GM21528 (cell line): ENCODE data around the gene BPHL.
"Not testable (repeated sequence)": the region's sequence is repeated elsewhere in the genome, so short reads cannot be mapped to it uniquely, and the experiment has no call there.

Experiments used
- ATAC-seq: cut with Tn5 transposase; IDR thresholded peaks from one replicate; pipeline ENCODE4 v1.9.1; 2021; ENCODE audit warnings: mild to moderate bottlenecking, moderate library complexity; ENCODE audit not compliant: unreplicated experiment, low FRiP score

Gene BPHL

DNA sequence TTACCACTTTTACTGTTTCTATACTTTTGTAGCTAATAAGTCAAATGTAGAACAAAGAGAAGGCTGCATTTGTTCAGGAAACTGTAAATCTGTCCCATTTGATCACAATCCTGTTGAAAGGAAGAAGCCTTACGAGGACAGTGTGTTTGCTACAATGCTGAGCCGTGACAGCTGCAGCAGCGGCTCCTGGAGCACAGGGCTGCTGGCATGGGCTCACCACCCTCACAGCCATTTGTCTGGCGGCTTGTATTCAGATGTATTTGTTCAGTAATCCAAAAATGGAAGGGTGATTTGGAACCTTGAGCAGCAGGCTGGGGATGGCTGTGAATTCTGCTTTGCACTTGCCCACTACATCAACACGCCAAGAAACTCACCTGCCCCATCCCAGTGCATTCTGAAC is 33.2 kb downstream of the BPHL start:
- ATAC-seq = no peak

DNA sequence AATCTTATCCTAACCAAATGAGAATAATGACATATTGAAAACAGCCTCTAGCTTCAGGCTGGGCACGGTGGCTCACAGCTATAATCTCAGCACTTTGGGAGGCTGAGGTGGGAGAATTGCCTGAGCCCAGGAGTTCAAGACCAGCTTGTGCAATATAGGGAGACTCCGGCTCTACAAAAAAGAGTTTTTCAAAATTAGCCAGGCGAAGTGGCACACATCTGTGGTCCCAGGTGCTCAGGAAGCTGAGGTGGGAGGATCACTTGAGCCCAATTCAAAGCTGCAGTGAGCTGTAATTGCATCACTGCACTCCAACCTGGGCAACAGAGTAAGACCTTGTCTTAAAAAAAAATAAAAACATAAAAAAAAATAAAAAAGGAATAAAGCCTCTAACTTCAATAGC is 34.2 kb downstream of the BPHL start:
- no peak for ATAC-seq

DNA sequence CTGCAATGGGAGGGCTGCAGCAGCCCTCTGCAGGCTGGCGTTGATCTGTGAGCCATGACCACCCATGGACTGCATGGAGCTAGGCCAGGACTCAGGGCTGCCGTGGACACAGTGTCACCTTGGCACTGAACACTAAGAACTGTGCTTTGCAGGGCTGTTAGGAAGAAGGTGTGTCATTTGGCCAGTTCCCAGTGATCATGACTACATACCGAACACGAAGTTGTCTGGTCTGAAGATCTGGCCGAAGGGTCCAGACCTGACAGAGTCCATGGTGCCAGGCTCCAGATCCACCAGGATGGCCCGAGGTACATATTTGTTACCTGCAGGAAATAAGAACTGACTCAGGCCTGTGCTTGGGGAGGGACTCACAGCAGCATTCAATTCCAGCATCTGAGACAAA is 36.9 kb downstream of the BPHL start:
- ATAC-seq = not testable (repeated sequence)

DNA sequence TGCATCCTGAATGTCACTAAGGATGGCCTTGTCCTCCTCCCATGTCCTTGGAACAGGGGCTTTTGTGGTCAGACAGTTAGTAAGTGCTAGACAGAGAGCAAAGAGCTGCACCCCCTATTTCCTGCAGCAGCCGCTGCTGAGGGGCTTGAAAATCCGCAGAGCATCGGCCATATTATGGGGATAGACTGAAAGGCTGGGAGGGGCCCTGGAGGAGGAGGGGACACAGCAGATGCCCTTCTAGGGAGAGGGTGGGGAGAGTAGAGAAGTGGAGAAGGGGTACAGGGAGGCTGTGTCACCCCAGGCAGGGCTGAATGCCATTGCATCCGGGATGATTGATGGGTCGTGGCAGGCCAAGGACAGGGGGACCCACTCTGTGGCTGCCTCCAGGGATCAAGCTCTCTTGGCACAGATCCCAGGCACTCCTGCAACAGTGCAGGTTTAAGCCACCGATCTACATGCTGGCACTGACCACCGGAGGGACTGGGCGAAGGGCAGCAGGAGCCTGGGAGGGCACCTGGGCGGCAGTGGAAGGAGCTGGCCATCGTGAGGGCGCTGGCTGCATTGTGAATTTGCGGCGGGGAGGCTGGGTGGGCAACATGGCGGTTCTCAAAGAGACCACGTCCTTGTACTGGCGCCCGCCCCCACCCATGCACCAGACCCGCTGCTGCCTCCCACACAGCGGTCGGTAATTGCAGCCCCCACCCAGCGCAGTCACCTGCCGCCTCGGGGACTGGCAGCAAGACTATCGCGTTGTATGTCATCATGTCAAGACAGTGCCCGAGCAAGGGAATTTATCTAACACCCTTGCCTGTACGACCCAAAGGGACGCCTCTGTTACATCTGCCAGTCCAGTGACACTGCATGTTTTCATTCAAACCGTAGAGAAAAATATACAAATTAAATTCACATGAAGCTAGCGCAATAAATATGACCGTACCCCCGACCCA is 37.9 kb downstream of the BPHL start:
- ATAC-seq = not testable (repeated sequence)

DNA sequence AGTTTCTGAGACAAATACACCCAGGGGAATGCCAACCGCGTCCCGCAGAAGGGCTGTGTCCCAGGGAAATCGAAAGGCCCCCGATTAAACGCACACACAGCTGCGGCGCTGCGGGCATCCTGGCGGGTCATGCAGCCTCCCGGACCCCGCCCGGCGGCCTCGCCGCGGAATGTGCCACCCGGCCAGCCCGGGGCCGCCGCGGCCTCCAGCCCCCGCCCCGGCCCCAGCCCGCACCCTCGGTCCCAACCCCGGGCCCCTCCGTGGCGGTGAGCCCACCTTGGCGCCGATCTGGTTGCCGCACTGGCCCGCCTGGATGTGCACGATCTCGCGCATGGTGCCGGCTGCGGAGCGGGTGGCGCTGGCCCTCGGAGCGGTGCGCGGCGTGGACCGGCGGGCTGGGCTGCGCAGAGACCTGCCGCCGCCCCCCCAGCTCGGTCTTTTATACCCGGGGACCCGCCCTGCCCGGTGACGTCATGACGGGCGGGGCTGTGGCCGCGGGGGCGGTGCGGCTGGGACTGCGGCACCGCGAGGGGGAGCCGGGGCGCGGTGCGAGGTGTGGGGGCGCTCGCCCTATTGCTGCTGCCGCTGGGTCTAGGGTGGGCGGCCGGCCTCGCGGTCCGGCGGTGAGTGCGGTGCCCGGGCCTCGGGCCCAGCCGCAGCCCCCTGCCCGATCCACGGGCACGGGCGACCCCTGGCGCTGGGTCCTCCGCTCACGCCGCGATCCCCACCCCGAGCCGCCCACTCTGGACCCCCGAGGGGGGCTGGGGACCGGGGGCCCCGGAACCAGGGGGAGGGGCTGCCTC is 38.8 kb downstream of the BPHL start, which contains the start of gene TUBB2A:
TUBB2A (minus strand) TSS at position 414 of the 803 bp plus-strand sequence; CDS start at position 333, 81 bp downstream.
- ATAC-seq = peak; percentile 82

DNA sequence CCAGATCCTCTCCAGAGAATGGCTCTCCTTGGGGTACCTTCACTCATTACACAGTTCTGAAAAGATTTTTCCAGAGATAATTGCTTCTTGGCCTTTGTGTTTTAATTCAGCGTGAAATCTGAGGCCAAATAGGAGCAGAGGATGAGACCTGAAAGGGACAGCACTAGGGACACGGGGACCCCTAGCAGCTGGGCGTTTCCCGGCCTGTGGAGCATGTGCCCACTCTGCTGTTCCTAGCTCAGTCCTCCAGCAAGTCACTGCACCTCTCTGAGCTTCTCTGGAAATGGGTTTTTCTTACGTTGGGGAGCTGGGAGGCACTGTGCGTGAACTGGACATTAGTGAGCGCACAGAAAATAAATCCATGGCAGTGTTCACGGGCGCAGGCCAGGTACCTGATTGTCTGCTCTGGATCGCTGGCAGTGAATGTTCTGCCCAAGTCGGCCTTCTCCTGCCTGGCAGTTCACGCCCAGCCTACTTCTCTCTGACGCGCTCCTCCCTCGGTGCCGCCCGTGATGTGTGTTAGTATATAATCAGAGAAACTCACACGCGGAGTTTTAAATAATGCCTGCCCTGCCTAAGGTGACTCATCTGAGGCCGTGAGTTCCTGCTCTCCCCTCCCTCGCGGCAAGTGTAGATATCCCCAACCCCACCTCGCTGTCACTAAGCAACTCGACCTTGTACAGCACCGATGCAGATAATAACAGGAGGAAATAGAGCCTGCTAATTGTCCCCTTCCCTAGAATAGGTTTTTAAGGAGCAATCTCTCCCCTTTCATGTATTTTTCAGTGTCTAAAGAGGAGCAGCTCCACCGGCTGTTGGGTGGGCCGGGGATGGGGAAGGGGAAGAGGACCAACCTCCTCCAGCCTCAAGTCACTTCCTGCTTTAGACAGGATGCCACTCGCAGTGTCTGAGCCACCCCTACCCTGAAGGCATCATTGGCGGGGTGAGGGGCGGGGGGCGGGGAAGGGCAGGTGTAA is 41.6 kb downstream of the BPHL start:
- ATAC-seq = no peak

DNA sequence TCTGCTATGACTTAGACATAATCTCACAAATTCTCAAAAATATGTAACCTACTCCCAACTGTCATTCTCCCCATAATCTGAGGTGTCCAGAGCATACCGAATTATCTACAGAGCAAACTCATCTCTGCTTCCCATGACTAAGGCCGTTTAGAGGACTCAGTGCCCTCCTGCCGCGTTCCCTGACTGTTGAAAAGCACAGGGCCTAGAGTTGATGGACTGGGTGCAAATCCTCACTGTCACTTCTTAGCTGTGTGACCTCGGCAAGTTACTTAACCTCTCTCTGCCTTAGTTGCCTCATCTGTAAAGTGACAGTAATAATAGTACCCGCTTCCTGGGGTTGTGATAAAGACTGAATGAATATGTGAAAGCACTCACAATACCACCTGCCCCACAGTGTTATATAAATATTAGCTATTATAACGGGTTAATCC is 43.6 kb downstream of the BPHL start:
- ATAC-seq = no peak

DNA sequence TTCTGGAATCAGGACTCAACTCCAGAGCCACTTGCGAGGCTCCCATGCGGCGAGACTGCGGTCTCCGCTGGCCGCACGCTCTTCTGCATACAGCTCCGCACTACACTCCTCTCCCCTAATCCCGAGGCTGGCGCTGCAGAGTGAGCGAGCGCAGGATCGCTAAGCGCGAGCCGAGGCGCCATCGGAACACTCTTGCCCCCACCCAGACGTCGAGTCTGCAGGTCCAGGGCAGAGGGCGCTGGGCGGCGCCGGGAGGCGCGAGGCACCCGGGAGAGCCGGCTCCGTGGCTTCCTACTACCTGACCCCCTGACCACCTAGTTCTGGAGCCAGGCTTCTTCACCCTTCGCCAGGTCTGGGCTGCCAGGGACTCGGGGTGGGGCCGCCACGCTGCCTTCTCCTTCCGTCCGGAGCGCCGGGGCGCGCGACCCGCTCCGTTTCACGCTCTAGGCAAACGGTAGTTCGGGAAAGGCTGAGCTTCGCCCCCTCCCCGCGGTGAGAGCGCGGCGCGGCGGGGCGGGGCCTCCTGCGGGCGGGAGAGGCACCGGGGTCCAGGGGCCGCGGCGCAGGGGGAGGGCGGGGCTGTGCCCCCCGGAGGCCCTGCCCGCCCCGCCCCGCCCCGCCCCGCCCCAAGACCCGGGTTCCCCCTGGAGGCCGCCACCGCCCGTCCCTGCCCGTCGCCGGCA is 44.2 kb downstream of the BPHL start:
- ATAC-seq = peak; percentile 68

DNA sequence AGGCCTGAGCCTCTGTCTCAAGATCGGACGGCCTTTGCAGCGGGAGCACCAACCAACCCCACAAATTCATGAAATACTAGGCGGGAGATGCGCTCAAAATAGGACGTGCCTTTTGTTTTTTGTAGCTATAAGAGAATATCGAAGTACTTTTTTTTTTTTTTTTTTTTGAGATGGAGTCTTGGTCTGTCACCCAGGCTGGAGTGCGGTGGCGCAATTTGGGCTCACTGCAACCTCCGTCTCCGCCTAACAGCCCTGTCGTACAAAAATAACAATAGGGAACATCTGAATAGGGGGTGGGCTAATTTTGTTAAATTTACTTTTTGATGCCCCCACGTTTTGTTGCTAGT is 44.7 kb downstream of the BPHL start:
- ATAC-seq = peak; percentile 17

DNA sequence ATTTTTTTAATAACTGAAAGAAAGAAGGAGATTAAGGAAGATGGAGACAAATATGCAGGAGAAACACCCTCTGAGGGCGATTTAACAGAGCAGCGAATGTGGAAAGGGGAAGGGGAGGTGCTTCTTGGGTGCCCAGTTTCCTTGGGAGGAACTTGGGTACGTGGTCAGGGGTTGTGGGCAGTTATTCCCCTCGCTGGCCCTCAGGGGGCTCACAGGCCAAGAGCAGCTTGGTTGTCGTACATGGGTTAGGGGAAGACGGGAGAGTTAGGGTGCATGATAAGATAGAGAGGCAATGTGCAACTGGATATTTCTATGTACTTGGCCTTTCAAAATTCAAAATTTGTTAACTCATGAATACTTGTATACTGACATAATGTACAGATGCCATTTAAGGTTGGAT is 45.9 kb downstream of the BPHL start:
- no peak for ATAC-seq

DNA sequence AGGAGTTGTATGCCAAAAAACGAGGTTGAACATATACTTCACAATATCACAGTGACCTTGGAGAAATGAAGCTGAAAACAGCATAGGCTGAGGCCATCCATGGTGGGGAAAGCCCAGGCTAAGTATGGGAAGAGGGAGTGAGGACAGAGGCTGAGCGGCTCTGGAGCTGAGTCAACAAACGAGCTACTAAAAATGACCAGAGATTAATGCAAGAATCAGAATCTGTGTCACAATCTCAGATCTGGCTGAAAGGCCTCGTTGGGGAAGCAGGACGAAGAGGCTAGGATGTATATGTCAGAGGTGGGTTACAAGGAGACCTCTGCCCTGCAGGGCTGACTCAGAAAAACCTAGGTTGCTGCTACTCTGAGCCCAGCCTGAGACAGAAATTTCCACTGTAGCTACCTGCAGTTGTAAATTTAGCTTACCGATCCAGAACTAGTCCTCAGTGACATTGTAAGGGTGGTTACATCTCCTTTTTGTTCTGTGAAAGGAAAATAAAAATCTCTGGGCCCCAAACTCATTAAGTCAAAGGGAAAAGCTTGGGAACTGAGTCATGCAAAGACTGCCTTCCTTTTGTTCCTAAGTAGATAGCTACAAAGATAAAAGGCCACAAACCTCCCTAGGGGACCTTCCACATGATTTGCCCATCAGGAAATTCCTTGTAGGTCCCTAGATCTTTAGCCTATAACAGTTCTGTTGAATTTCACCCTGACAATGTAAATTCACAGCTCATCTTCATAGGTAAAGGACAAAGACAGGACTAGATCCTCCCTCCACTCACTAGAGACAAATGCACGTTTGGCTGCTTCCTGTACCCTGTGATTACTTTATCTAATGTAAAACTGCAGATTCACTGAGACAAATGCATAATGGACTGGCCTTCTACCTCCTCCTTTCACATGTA is 47.4 kb downstream of the BPHL start:
- ATAC-seq = no peak

DNA sequence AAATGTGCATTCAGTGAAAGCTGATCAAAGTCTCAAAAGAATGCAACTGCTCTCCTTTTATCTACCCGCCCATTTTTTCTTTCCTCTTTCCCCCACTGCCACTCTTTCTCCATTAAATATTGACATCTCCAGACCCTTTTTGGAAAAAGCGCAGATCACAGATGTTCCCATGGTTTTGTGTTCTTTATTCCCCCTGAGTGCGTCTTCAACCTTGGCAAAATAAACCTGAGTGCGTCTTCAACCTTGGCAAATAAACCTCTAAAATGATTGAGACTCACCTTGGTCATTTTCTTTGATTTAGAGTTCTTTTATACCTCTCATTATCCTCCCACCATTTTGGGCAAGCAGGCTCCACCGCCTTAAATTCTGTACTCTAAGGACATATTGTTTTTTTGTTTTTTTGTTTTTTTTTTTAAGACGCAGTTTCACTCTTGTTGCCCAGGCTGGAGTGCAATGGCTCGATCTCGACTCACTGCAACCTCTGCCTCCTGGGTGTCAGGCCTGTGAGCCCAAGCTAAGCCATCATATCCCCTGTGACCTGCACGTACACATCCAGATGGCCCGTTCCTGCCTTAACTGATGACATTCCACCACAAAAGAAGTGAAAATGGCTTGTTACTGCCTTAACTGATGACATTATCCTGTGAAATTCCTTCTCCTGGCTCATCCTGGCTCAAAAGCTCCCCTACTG is 48.2 kb downstream of the BPHL start:
- ATAC-seq = not testable (repeated sequence)

DNA sequence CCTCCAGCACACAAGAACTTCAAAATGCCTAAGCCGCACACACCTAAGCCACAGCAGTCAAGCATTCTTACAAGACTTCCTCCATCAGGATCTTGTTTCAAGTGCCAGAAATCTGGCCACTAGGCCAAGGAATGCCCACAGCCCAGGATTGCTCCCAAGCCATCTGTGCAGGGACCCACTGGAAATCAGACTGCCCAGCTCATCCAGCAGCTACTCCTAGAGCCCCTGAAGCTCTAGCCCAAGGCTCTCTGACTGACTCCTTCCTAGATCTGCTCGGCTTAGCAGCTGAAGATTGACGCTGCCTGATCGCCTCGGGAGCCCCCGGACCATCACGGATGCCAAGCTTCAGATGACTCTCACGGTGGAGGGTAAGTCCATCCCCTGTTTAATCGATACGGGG is 49.5 kb downstream of the BPHL start:
- ATAC-seq = not testable (repeated sequence)

DNA sequence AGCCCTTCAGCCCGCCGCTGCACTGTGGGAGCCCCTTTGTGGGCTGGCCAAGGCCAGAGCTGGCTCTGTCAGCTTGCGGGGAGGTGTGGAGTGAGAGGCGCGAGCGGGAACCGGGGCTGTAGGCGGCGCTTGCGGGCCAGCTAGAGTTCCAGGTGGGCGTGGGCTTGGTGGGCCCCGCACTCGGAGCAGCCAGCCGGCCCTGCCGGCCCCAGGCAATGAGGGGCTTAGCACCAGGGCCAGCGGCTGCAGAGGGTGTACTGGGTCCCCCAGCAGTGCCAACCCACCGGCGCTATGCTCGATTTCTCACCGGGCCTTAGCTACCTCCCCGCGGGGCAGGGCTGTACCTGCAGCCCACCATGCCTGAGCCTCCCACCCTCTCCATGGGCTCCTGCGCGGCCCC is 52.2 kb downstream of the BPHL start:
- not testable (repeated sequence) for ATAC-seq

DNA sequence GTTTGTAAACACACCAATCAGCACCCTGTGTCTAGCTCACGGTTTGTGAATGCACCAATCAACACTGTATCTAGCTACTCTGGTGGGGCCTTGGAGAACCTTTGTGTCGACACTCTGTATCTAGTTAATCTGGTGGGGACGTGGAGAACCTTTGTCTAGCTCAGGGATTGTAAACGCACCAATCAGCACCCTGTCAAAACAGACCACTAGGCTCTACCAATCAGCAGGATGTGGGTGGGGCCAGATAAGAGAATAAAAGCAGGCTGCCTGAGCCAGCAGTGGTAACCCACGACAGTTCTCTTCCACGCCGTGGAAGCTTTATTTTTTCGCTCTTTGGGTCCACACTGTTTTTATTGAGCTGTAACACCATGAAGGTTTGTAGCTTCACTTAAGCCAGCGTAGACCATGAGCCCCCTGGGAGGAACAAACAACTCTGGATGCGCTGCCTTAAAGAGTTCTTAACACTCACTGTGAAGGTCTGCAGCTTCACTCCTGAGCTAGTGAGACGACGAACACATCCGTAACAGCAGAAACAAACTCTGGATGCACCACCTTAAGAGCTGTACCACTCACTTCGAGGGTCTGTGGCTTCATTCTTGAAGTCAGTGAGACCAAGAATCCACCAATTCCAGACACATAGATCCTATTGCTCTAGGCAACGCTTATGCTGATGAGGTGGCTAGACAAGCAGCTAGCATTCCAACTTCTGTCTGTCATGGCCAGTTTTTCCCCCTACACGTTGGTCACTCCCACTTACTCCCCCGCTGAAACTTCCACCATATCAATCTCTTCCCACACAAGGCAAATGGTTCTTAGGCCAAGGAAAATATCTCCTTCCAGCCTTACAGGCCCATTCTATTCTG is 53.0 kb downstream of the BPHL start:
- ATAC-seq = not testable (repeated sequence)

DNA sequence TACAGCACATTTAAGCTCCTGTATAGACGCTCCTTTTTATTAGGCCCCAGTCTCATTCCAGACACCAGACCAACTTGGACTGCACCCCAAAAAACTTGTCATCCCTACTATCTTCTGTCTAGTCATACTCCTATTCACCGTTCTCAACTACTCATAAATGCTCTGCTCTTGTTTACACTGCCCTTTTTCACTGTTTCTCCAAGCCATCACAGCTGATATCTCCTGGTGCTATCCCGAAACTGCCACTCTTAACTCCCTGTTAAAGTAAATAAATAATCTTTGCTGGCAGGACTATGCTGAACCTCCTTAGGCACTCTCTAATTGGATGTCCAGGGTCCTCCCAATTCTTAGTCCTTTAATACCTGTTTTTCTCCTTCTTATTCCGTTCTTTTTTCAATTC is 54.3 kb downstream of the BPHL start:
- ATAC-seq = not testable (repeated sequence)

DNA sequence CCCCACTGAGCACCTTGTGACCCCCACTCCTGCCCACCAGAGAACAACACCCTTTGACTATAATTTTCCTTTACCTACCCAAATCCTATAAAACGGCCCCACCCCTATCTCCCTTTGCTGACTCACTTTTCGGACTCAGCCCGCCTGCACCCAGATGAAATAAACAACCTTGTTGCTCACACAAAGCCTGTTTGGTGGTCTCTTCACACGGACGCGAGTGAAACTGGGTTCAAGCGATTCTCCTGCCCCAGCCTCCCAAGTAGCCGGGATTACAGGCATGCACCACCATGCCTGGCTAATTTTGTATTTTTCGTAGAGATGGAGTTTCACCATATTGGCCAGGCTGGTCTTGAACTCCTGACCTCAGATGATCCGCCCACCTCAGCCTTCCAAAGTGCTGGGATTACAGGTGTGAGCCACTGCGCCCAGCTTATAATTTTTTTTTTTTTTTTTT is 55.2 kb downstream of the BPHL start:
- ATAC-seq = not testable (repeated sequence)
